Occipital lobe (tissue), 2 donors: ENCODE data around the gene IFT52. TPM values are rescaled to one million over a fixed set of nuclear protein-coding genes. Genes with fewer than 3 reads are reported as not detected.
"Not testable (repeated sequence)": the region's sequence is repeated elsewhere in the genome, so short reads cannot be mapped to it uniquely, and the experiment has no call there.

Source experiments
- DNase-seq: peaks from one replicate; lab custom pipeline; 2025; lab: John Stamatoyannopoulos, UW
- total RNA-seq: library from RNA; depleted of rRNA; stranded (reverse); fragments of >200 nt; gene quantifications from one replicate; pipeline ENCODE4 v1.2.3, GENCODE V29; 2014

IFT52 gene
- total RNA-seq, 1 donor from 2014 or later: 56.8 TPM

DNA sequence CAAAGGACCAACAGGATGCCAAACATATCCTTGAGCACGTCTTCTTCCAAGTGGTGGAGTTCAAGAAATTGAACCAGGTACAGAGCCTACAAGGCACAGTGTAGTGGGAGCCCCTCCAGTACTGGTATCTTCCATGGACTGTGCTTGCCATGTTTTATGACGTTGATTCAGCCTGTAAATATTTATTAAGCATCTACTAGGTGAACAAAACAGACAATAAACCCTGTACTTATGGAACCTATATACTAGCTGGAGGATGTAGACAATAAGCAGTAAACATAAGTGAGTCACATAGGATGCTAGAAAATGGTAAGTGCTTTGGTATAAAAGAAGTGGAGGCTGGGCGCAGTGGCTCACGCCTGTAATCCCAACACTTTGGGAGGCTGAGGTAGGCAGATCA is 51.8 kb downstream of the IFT52 start:
- no peak for DNase-seq

DNA sequence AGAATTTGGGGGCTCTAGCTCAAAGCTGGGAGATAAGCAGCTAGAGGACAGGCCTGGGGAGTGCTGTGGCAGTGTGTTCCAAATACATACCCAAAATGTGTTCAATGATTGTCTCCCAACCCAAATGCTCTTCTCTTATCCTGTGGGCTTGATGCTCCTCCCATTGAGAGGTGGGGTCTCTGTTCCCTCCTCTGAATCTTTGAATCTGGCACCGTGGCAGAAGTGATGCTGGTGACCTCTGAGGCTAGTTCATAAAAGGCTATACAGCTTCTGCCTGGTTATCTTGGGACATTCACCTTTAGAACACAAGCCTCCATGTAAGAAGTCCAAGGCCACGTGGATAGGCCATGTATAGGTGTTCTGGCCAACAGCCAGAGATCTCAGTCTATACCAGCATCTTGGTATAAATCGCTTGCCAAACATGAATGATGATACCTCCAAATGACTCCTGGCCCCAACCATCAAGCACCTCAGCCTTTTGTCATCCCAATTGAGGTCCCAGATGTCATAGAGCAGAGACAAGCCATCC is 60.3 kb downstream of the IFT52 start:
- no peak for DNase-seq

DNA sequence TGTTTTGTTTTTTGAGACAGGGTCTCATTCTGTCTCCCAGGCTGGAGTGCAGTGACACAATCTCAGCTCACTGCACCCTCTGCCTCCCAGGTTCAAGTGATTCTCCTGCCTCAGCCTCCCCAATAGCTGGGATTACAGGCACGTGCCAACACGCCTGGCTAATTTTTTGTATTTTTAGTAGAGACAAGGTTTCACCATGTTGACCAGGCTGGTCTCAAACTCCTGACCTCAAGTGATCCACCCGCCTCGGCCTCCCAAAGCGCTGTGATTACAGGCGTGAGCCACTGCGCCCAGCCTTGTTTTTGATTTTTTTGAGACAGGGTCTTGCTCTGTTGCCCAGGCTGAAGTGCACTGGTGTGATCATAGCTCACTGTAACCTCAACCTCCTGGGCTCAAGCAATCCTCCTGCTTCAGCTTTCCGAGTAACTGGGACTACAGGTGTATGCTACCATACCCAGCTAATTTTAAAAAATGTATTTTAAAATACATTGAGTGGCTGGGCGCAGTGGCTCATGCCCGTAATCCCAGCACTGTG is 61.0 kb downstream of the IFT52 start:
- not testable (repeated sequence) for DNase-seq

DNA sequence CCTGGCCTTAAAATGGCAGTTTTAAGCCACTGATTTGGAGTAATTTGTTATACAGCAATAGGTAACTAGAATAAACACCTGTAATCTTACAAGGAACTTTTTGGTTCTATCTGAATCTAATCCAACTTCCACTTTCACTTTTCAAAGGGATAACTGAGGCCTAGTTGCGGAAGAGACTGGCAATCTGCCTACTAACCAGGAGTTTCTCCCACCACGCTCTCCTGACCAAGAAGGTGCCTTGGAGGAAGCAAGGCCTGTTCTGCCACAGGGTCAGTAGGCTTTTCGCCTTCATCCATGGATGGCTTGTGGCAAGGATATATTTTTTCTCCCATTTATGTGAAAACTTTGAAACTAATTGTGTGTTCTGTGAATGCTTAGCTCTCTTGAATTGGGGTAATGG is 63.2 kb downstream of the IFT52 start:
- no peak for DNase-seq

DNA sequence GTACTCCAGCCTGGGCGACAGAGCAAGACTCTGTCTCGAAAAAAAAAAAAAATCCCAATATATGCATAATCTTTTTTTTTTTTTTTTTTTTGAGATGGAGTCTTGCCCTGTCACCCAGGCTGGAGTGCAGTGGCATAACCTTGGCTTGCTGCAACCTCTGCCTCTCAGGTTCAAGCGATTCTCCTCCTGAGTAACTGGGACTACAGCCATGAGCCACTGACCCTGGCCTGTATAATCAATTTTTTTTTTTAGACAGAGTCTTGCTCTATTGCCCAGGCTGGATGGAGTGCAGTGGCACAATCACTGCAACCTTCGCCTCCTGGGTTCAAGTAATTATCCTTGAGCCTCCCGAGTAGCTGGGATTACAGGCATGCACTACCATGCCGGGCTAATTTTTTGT is 64.4 kb downstream of the IFT52 start:
- DNase-seq: not testable (repeated sequence)

DNA sequence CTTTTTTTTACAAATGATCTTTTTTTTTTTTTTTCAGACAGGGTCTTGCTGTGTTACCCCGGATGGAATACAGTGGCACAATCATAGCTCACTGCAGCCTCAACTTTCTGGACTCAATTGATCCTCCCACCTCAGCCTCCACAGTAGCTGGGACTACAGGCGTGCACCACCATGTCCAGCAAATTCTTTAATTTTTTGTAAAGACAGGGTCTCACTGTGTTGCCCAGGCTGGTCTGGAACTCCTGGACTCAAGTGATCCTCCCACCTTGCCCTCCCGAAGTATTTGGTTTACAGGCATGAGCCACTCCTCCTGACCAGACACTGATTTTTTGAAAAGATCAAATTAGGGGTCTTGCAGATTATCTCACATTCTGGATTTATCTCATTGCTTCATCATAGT is 65.2 kb downstream of the IFT52 start:
- DNase-seq: no peak

DNA sequence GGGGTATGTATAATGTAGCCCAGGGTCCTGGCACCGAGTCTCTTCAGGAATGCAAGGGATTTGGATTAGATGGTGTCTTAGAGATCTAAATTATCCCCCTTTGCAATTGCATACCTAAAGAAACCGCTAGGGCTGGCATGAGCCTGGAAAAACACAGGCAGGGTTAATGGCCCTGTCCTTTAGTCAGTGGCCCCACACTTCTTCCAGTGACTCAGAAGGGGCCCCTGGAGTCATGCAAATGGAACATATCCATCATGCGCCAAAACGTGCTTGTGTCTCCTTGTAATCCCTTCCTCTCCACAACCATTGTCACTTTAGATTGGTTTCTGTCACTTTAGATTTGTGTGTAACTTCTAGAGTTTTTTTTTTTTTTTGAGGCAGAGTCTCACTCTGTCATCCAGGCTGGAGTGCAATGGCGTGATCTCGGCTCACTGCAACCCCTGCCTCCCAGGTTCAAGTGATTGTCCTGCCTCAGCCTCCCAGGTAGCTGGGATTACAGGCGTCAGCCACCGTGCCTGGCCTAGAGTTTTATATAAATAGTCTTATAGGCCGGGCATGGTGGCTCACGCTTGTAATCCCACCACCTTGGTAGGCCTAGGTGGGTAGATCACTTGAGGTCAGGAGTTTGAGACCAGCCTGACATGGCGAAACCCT is 67.5 kb downstream of the IFT52 start:
- DNase-seq: no peak

DNA sequence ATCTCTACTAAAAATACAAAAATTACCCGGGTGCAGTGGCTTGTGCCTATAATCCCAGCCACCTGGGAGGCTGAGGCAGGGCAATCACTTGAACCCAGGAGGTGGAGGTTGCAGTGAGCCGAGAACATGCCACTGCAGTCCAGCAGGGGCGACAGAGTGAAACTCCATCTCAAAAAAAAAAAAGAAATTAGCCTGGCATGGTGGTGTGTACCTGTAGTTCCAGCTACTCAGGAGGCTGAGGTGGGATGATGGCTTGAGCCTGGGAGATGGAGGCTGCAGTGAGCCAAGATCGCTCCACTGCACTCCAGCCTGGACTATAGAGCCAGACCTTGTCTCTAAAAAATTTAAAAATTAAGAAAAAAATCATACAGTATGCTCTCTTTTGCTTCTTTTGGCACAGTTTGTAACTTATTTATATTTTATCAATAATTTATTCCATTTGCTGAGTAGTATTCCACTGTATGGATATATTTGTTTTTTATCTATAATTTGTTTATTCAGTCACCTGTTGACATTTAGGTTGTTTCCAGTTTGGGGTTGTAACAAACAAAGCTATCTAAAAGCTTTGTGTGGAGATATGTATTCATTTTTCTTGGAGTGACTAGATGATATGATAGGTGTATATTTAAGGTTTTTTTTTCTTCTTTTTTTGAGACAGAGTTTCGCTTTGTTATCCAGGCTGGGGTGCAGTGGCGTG is 68.1 kb downstream of the IFT52 start:
- DNase-seq: no peak

DNA sequence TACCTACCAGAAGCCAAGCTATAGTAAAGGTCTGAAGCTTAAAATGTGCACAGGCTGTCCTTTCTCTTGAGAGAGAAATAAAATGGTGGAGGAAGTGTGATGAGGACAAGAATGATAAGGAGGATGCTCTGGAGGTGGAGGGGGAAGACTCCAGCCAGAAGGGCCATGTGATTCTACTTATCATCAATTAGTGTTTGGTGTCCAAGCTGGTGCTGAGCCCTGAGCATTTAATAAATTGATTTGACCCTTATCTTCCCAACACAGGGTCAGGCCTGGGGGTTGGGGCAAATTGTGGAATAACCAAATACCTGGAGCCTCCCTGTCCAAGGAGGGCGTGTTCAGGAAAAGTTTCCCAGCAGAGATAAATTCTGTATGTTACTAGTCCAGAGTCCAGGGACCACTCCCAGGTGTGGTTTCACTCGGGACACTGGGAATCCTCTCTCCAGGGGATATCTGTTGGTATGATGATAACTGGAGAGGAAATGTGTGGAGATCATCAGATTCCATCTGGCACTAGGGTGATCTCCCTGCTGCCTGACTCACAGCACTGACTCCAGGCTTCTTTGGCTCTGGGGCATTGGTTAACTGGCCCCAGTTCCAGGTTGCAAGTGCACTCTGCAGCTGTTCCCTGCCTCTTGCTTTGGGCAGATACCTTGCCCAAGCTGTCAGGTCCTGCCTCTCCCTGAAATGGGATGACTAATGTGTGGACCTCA is 72.4 kb downstream of the IFT52 start:
- DNase-seq: no peak

DNA sequence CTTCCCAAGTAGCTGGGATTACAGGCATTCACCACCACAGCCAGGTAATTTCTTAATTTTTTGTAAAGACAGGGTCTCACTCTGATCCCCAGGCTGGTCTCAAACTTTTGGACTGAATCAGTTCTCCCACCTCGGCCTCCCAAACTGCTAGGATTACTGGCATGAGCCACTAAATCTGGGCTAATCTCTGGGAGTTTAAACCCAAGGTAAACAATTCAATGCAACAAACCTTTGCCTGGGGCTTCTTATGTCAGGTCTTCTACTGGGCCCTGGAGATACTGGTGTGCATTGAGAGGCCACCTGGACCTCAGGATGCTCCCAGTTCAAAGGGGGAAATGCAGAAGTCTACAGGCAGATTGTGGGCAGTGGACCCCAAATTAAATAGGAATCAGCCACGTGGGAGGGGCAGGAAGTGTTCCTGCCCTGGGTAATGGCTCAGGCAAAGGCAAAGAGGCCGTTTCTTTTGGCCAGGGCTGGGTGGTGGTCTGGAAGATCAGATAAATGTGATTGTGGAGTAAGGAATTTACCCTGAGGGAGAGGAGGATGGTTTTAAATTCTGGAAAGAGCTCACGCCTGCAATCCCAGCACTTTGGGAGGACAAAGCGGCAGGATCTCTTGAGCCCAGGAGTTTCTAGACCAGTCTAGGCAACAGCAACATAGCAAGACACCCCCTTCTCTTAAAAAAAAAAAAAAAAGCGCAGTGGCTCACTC is 74.9 kb downstream of the IFT52 start:
- DNase-seq: no peak

DNA sequence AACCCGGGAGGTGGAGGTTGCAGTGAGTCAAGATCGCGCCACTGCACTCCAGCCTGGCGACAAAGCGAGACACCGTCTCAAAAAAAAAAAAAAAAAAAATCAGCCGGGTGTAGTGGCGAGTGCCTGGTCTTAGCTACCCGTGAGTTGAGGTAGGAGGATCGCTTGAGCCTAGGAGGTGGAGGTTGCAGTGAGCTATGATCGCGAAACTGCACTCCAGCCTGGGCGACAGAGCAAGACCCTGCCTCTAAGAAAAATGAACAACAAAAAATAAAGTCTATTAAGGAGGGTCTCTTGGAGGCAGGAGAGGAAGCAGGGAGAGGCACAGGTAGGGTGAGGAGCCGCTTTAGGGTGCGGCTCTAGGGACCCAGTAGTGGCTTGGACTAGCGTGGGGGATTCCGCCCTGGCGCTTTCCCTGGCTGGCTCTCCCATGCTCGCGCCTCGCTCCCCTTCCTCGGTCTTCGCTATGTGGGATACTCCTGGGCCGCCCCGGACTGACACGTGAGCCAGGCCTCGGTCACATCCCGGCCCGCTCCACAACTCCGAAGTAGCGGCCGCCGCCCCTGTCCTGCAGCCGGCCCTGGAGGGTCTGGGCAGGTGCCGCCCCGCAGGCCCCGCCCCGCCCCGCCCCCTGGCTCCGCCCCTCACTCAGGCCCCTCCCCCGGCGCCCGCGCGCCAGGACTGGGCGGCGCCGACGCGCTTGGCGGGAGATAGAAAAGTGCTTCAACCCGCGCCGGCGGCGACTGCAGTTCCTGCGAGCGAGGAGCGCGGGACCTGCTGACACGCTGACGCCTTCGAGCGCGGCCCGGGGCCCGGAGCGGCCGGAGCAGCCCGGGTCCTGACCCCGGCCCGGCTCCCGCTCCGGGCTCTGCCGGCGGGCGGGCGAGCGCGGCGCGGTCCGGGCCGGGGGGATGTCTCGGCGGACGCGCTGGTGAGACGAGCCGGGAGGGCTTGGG is 75.9 kb downstream of the IFT52 start, which contains the start of gene MYBL2:
TSS of gene MYBL2 (plus strand) at position 739 of the 953 bp plus-strand sequence. CDS start at position 909, 170 bp downstream.
- DNase-seq: no peak

DNA sequence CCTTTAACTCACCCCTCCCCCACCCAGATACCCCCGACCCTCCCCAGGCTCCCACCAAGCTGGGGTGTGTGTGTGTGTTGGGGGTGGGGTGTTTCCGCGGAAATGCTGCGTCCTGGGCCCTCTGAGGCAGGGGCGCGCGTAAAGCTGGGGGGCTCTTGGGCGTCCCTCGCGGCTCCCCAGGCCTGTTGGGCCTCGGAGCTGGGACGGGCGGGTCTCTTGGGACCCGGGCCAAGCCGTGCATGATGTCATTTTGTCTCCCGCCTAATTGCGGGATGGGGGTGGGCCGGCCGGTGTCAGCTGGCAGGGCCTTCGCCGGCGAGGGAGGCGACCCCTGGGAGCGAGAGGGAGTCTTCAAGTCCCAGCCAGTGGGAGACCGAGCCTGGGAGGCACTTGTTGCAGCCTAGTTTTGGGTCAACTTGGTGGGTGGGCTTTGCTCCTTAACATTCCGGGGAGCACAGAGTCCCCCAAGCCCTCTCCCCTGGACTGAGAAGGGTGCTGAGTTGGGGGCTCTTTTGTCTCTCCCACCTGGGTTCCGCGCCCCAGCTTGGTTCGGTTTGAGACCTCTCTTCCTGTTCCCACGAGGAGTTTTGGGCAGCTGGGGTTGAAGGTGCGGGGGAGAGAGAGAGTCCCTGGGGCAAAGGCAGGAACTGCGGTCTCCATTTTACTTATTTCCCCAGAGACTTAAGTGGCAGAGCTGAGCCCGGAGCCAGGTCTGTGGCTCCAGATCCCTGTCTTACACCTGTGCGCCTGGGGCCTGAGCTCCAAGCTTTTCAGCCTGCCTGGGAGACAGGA is 76.8 kb downstream of the IFT52 start:
- no peak for DNase-seq

DNA sequence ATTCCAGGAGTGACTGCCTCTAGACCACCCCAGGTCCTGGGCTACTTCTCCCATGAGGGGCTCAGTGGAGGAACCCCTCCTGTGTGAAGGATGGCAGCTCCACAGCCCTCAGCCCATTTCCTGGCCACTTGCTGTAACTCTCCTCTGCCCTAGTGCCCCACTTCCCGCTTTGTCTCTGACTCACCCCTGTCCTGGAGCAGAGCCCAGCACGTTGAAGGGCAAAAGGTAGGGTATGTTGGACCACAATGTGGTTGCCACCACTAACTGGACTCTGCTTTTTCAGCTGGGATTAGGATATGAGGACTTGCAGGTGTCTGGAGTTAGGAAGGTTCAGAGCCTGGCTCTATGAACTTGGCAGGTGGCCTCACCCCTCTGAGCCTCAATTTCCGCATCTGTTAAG is 78.6 kb downstream of the IFT52 start:
- DNase-seq: no peak

DNA sequence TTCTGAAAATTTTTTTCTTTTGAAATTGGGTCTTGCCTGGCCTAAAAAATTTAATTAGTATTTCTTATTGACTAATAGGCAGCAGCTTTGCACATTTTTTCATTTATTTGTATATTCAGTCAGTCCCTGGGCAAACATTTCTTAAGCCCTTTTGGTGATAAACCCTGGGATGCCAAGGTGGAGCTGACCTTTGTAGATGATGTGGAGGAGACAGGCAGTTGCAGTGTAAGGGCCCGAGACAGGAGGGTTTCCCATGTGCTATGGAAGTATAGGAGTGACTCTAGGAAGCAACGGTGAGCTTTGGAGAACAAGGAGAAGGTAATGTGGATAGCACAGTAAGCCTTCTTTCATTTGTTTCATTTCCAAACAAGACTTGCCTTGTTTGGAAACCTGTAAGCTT is 79.7 kb downstream of the IFT52 start:
- DNase-seq: no peak

DNA sequence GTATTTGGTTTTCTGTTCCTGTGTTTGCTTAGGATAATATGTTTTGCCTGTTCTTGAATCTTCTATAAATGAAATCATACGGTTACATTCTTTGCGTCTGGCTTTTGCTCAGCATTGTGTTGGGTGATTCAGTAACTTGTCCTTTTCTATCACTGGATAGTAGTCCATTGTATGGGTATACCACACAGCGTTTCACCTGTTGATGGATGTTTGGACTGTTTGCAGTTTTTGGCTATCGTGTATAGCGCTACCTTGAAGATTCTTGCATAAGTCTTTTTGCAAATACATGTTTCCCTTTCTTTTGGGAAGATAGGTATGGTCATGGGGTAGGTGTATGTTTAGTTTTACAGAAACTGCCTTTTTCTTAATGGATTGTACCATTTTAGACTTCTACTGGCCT is 85.6 kb downstream of the IFT52 start:
- no peak for DNase-seq

DNA sequence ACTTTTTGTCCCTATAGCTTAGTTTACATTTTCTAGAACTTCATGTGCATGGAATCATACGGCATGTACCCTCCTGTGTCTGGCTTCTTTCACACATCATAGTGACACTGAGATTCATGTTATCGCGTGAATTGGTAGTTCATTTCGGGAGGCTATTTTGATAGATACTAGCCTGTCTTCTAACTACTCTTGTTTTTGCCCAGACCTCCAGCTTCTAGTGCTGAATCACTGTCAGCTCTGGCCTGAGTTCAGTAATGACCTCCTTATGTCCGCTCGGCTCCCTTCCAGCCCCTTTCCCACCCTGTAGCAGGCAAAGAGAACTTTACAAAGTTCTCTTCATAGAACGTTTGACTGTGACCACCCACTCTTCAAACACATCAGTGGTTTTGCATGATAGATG is 90.2 kb downstream of the IFT52 start:
- no peak for DNase-seq

DNA sequence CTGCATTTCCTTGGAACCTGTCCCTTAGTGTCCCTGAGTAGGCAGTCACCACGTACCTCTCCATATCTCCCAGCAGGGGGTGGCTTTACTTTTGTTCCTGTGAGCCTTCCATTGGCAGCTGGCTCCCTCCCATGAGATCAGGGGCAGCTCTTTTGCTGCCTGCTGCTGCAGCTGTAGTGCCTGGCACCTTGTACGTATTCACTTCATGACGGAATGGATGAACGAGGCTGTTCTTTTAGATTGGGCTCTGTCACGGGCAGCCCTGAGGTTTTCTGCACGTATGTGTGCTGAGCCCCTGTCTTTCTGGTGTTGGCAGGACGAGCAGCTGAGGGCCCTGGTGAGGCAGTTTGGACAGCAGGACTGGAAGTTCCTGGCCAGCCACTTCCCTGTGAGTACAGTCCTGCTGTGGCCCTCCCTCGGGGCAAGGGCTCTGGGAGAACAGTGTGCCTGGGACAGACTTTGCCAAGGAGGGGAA is 90.8 kb downstream of the IFT52 start:
- DNase-seq: no peak

DNA sequence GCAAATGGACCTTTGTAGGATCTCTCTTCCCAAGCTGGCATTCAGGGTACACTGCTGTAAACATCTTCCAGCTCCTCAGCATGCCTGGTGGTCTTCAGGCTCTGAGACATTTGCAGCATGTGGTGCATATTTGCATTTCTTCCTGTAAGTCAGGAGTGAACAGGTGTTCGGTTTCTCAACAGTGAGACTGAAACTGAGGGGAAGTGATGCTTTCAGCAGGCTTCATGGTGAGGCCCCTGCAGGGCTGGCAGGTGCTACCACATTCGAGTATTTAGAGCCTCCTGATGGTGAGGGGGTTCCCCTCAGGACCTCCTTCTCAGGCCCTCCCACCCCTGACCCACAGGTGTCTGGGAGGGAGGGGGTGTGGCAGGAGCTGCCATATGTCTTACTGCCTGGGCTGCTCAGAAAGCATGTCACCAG is 91.3 kb downstream of the IFT52 start:
- DNase-seq: no peak

DNA sequence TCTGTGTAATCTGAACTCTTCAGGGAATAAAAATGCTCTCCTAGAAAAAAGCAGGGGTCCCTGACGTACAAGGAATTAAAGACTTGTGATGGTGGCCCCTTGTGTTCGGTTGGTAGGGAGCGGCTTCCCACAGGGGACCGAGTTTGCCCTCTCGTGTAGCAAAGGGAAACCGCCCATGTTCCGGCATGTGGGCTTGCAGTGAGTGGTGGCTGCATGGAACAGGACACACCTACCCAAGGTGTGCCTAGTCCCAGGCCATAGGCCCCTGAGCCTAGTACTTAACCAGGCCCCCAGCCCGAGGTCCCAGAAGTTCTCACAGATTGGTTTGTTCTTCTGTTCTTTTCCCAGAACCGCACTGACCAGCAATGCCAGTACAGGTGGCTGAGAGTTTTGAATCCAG is 91.7 kb downstream of the IFT52 start:
- no peak for DNase-seq
